Progenitor cell of endocrine pancreas (in vitro differentiated cells): ENCODE measurements around the gene ARFGAP1. TPM values are rescaled to one million over a fixed set of nuclear protein-coding genes. Genes with fewer than 3 reads are reported as not detected.

Experiments used
- DNase-seq: peaks from one replicate; pipeline ENCODE4 v3.0.0; 2021; ENCODE audit warnings: low spot score; ENCODE audit not compliant: unreplicated experiment
- H3K27ac Mint-ChIP-seq: 2 replicates; pipeline ENCODE4 v1.8.0; 2021; ENCODE audit warnings: mild to moderate bottlenecking, moderate library complexity, mixed read lengths
- H3K27me3 Mint-ChIP-seq: 2 replicates; pipeline ENCODE4 v1.8.0; 2021; ENCODE audit warnings: mixed read lengths
- H3K36me3 Mint-ChIP-seq: 2 replicates; pipeline ENCODE4 v1.8.0; 2022; ENCODE audit warnings: mixed read lengths; ENCODE audit not compliant: insufficient read depth
- H3K4me1 Mint-ChIP-seq: 2 replicates; pipeline ENCODE4 v1.8.0; 2021; ENCODE audit warnings: low read depth, mixed read lengths
- H3K4me3 Mint-ChIP-seq: 2 replicates; pipeline ENCODE4 v1.8.0; 2021; ENCODE audit warnings: low read depth, mild to moderate bottlenecking, moderate library complexity, mixed read lengths
- H3K9me3 Mint-ChIP-seq: 2 replicates; pipeline ENCODE4 v1.8.0; 2021; ENCODE audit warnings: low read depth, mixed read lengths
- total RNA-seq: library from RNA; stranded (reverse); gene quantifications from 2 replicates; pipeline ENCODE4 v1.2.1, GENCODE V29; 2021
- TF ChIP-seq, protein P1 (sequence below): fragments of 200-600 bp; sonication (generic); IDR thresholded peaks from one replicate; pipeline ENCODE4 v1.5.0; 2021; ENCODE audit warnings: antibody characterized with exemption, mild to moderate bottlenecking; ENCODE audit not compliant: unreplicated experiment

ARFGAP1 gene
- total RNA-seq, 1 donor from 2014 or later: 119 TPM

DNA sequence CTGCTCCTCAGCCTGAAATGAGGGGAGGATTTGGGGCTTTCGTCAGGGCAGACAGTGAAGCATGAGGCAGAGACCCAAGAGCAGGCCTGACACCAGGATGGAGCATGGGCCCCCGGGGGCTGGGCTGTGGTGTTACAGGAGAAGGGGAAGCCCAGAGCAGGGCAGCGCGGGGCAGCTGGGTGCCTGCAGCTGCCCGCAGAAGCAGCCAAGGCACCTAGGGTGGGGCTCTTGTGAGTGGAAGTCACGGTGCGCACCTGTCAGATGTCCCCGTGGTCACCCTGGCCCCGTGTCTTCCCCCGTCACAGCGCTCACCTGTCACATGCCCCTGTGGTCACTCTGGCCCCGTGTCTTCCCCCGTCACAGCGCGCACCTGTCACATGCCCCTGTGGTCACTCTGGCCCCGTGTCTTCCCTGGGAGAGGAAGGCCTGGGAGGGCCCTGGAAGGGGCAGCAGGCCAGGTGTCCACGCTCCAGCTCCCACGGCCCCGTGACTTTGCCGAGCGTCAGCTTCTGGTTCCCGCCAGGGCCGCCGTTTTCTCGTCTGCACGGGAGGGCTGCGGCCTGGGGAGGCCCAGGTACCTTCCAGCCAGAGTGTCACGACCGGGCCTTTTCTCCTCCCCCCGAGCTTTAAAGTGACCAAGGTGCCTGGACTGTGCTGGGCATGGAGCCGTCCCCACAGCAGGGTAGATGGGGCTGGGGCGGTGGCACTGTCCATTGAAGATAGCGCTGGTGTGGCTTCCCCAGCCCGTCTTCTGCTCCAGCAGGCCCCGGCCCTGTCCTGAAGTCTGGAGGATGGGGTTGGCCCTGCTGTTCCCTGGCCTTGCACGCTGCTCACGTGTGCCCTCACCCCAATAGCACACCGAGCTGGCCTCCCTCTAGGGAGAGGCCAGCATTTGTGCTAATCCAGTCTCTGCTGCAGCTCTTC lies 9.4 kb downstream of the ARFGAP1 start:
- no peak for DNase-seq
- TF ChIP-seq, protein P1, sequence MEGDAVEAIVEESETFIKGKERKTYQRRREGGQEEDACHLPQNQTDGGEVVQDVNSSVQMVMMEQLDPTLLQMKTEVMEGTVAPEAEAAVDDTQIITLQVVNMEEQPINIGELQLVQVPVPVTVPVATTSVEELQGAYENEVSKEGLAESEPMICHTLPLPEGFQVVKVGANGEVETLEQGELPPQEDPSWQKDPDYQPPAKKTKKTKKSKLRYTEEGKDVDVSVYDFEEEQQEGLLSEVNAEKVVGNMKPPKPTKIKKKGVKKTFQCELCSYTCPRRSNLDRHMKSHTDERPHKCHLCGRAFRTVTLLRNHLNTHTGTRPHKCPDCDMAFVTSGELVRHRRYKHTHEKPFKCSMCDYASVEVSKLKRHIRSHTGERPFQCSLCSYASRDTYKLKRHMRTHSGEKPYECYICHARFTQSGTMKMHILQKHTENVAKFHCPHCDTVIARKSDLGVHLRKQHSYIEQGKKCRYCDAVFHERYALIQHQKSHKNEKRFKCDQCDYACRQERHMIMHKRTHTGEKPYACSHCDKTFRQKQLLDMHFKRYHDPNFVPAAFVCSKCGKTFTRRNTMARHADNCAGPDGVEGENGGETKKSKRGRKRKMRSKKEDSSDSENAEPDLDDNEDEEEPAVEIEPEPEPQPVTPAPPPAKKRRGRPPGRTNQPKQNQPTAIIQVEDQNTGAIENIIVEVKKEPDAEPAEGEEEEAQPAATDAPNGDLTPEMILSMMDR: no peak
- no peak overlapping the region for H3K4me3 Mint-ChIP-seq
- no peaks in the 10 kb centered on the region for H3K9me3 Mint-ChIP-seq
- H3K27ac Mint-ChIP-seq: no peak overlapping the region
- H3K4me1 Mint-ChIP-seq: no peaks in the 10 kb centered on the region
- H3K27me3 Mint-ChIP-seq: no peaks in the 10 kb centered on the region
- peaks cover 4% of the 10 kb centered on the region for H3K36me3 Mint-ChIP-seq

DNA sequence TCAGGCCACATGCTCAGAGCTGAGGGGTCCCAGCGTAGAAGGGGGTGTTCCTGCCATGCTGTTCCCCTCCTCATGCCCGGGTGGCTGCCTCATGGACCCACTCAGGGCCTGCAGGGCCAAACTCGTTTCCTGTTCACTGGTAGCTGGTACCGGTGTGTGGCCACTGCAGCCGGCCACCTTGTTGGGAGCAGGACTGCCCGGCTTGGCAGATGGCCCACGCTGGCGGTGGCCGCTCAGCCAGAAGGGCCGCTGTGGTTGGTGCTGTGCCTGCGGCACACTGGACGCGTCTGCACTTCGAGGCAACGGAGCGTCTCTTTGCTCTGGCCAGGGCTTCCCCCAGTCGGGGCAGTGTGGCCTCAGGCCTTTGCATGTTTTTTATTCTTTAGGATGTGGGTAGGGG lies 10.3 kb downstream of the ARFGAP1 start:
- Mint-ChIP-seq H3K27me3 (no peaks in the 10 kb centered on the region), H3K9me3 (no peaks in the 10 kb centered on the region), H3K4me1 (no peaks in the 10 kb centered on the region), H3K36me3 (peaks cover 4% of the 10 kb centered on the region), H3K4me3 (no peak overlapping the region), H3K27ac (no peak overlapping the region)
- TF ChIP-seq, protein P1: no peak
- no peak for DNase-seq

GRCh38 chr20:63283397-63284082 lies 10.9 kb downstream of the ARFGAP1 start:
- Mint-ChIP-seq H3K27ac (no peak overlapping the region), H3K9me3 (no peaks in the 10 kb centered on the region)
- TF ChIP-seq, protein P1: no peak

DNA sequence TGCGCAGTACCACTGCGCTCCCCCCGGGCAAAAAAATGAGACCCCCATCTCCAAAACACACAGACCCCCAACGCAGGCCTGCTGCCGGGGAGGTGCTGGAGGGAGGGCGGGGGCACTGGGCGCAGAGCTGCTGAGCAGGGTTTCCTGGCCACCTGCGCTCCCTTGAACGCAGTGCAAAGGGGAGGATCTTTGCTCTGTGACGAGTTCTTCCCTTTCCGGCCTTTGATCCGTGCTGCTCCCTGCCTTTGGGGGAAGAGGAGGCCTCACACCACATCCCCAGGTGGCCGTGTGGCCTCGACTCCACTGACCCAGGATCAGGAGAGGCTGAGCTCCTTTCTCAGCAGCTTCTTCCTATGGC lies 11.4 kb downstream of the ARFGAP1 start:
- no peak overlapping the region for H3K27ac Mint-ChIP-seq
- H3K36me3 Mint-ChIP-seq: peaks cover 6% of the 10 kb centered on the region
- TF ChIP-seq, protein P1: no peak
- H3K4me3 Mint-ChIP-seq: no peak overlapping the region
- H3K9me3 Mint-ChIP-seq: no peaks in the 10 kb centered on the region
- H3K27me3 Mint-ChIP-seq: no peaks in the 10 kb centered on the region
- DNase-seq: no peak
- no peaks in the 10 kb centered on the region for H3K4me1 Mint-ChIP-seq

More at GRCh38 chr20:63283397-63284082, 10.9 kb downstream of the ARFGAP1 start:
- no peak for DNase-seq
- Mint-ChIP-seq H3K4me1 (no peaks in the 10 kb centered on the region), H3K4me3 (no peak overlapping the region), H3K36me3 (peaks cover 6% of the 10 kb centered on the region), H3K27me3 (no peaks in the 10 kb centered on the region)

DNA sequence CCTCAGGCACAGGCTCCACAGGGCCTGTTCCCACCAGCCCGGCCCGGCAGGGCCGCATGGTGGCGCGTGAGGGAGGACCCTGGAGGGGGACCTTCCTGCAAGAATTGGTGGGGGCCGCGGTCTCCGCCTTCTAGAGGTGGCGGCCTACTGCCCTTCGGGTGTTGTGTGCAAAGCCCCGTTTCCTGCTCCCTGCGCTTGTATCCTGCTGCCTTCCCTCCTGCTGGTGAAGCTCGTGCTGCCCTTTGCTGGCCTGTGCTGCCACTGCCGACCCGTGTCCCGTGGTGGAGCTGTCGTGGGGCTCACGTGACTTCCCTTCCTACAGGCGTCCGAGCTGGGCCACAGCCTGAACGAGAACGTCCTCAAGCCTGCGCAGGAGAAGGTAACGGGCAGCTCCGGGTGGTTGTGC lies 11.9 kb downstream of the ARFGAP1 start:
- Mint-ChIP-seq H3K9me3 (no peaks in the 10 kb centered on the region), H3K36me3 (peaks cover 5% of the 10 kb centered on the region), H3K27ac (no peak overlapping the region), H3K4me1 (no peaks in the 10 kb centered on the region), H3K4me3 (no peak overlapping the region), H3K27me3 (no peaks in the 10 kb centered on the region)
- DNase-seq: no peak
- TF ChIP-seq, protein P1: no peak
